ENCODE data around the gene CES2.

Gene CES2

GRCh38 chr16:66898207-66898606 lies 37.1 kb upstream of the CES2 start:
- no peak for TF ChIP-seq JUND (IDR thresholded peaks at IDR 0.05; ENCODE audit: low read depth)
- in situ Hi-C loops (cut with HindIII; ENCODE audit: low pct_unique_long_range_greater_than_20kb, low sequenced_read_pairs), result no loop called here
- no peak for DNase-seq (ENCODE audit: low read depth in 1 of 2, low spot score in 1 of 2)

- no peak for TF ChIP-seq JUND (IDR thresholded peaks at IDR 0.05; ENCODE audit: low read depth)
- in situ Hi-C loops (cut with HindIII; ENCODE audit: low pct_unique_long_range_greater_than_20kb, low sequenced_read_pairs), result no loop called here
- DNase-seq (ENCODE audit: low read depth in 1 of 2, low spot score in 1 of 2), result no peak
Observed at GRCh38 chr16:66898933-66899309, 36.4 kb upstream of the CES2 start.

GRCh38 chr16:66899310-66899944 lies 35.9 kb upstream of the CES2 start:
- DNase-seq (ENCODE audit: low read depth in 1 of 2, low spot score in 1 of 2), result no peak
- TF ChIP-seq JUND (IDR thresholded peaks at IDR 0.05; ENCODE audit: low read depth), result no peak
- in situ Hi-C loops (cut with HindIII; ENCODE audit: low pct_unique_long_range_greater_than_20kb, low sequenced_read_pairs), result no loop called here

- in situ Hi-C loops (cut with HindIII; ENCODE audit: low pct_unique_long_range_greater_than_20kb, low sequenced_read_pairs), result no loop called here
- DNase-seq (ENCODE audit: low read depth in 1 of 2, low spot score in 1 of 2), result no peak
- TF ChIP-seq JUND (IDR thresholded peaks at IDR 0.05; ENCODE audit: low read depth), result no peak
Observed at GRCh38 chr16:66899945-66900710, 35.2 kb upstream of the CES2 start.

GRCh38 chr16:66900721-66901441 lies 34.4 kb upstream of the CES2 start:
- in situ Hi-C loops (cut with HindIII; ENCODE audit: low pct_unique_long_range_greater_than_20kb, low sequenced_read_pairs), result no loop called here
- no peak for TF ChIP-seq JUND (IDR thresholded peaks at IDR 0.05; ENCODE audit: low read depth)
- peak in 1 of 2 experiments; percentile 0 for DNase-seq (ENCODE audit: low read depth in 1 of 2, low spot score in 1 of 2)

GRCh38 chr16:66901626-66902025 lies 33.7 kb upstream of the CES2 start:
- DNase-seq (ENCODE audit: low read depth in 1 of 2, low spot score in 1 of 2), result no peak
- no peak for TF ChIP-seq JUND (IDR thresholded peaks at IDR 0.05; ENCODE audit: low read depth)
- in situ Hi-C loops (cut with HindIII; ENCODE audit: low pct_unique_long_range_greater_than_20kb, low sequenced_read_pairs), result no loop called here

- in situ Hi-C loops (cut with HindIII; ENCODE audit: low pct_unique_long_range_greater_than_20kb, low sequenced_read_pairs), result no loop called here
- TF ChIP-seq JUND (IDR thresholded peaks at IDR 0.05; ENCODE audit: low read depth), result no peak
Observed at GRCh38 chr16:66902648-66903543, 32.4 kb upstream of the CES2 start.

GRCh38 chr16:66903544-66904427 lies 31.5 kb upstream of the CES2 start:
- in situ Hi-C loops (cut with HindIII; ENCODE audit: low pct_unique_long_range_greater_than_20kb, low sequenced_read_pairs), result no loop called here
- DNase-seq (ENCODE audit: low read depth in 1 of 2, low spot score in 1 of 2), result no peak
- no peak for TF ChIP-seq JUND (IDR thresholded peaks at IDR 0.05; ENCODE audit: low read depth)

More at GRCh38 chr16:66902648-66903543, 32.4 kb upstream of the CES2 start:
- DNase-seq (ENCODE audit: low read depth in 1 of 2, low spot score in 1 of 2), result no peak

GRCh38 chr16:66904428-66904845 lies 30.9 kb upstream of the CES2 start:
- in situ Hi-C loops (cut with HindIII; ENCODE audit: low pct_unique_long_range_greater_than_20kb, low sequenced_read_pairs), result no loop called here
- TF ChIP-seq JUND (IDR thresholded peaks at IDR 0.05; ENCODE audit: low read depth), result no peak
- no peak for DNase-seq (ENCODE audit: low read depth in 1 of 2, low spot score in 1 of 2)

- no peak for DNase-seq (ENCODE audit: low read depth in 1 of 2, low spot score in 1 of 2)
- no peak for TF ChIP-seq JUND (IDR thresholded peaks at IDR 0.05; ENCODE audit: low read depth)
- in situ Hi-C loops (cut with HindIII; ENCODE audit: low pct_unique_long_range_greater_than_20kb, low sequenced_read_pairs), result no loop called here
Observed at GRCh38 chr16:66904846-66905632, 30.3 kb upstream of the CES2 start.

Data from T47D (cell line).